ENCODE results near the gene OR10G3. TPM values are rescaled to one million over a fixed set of nuclear protein-coding genes. Genes with fewer than 3 reads are reported as not detected.
A peak's percentile ranks its signal among the peaks of the same experiment; 100 is the strongest.
"Not testable (repeated sequence)": the region's sequence is repeated elsewhere in the genome, so short reads cannot be mapped to it uniquely, and the experiment has no call there.

The OR10G3 gene
- total RNA-seq, 3 donors from 2014 or later, result not detected

GRCh38 chr14:21556378-21557083 lies 23.3 kb downstream of the OR10G3 start:
- no peaks in the 10 kb centered on the region for H3K4me1 ChIP-seq
- intact Hi-C loops (cut with DNase I; ENCODE audit: low total_unique reads), result no loop called here
- DNase-seq (ENCODE audit: low spot score in 2 of 2), result no peak

GRCh38 chr14:21553266-21553665 lies 26.6 kb downstream of the OR10G3 start:
- no peak overlapping the region for H3K4me3 ChIP-seq
- H3K27ac ChIP-seq, result no peak overlapping the region
- H3K9me3 ChIP-seq, result no peaks in the 10 kb centered on the region
- no peaks in the 10 kb centered on the region for H3K36me3 ChIP-seq
- intact Hi-C loops (cut with DNase I; ENCODE audit: low total_unique reads), result no loop called here
- TF ChIP-seq POLR2AphosphoS5 (IDR thresholded peaks at IDR 0.05) (no peak), CTCF (IDR thresholded peaks at IDR 0.05) (no peak), POLR2A (IDR thresholded peaks at IDR 0.05) (no peak)
- no peak for DNase-seq (ENCODE audit: low spot score in 2 of 2)
- H3K27me3 ChIP-seq, result no peaks in the 10 kb centered on the region
- no peaks in the 10 kb centered on the region for H3K4me1 ChIP-seq

More at GRCh38 chr14:21556378-21557083, 23.3 kb downstream of the OR10G3 start:
- TF ChIP-seq POLR2A (IDR thresholded peaks at IDR 0.05), result no peak
- no peak for TF ChIP-seq CTCF (IDR thresholded peaks at IDR 0.05)
- no peak for TF ChIP-seq POLR2AphosphoS5 (IDR thresholded peaks at IDR 0.05)
- no peaks in the 10 kb centered on the region for H3K27me3 ChIP-seq
- H3K4me3 ChIP-seq, result no peak overlapping the region
- H3K27ac ChIP-seq, result peak overlapping the region; percentile 66 to 83
- no peaks in the 10 kb centered on the region for H3K9me3 ChIP-seq
- H3K36me3 ChIP-seq, result no peaks in the 10 kb centered on the region

GRCh38 chr14:21544588-21544987 lies 35.3 kb downstream of the OR10G3 start:
- H3K9me3 ChIP-seq; H3K4me3 ChIP-seq; H3K27ac ChIP-seq; DNase-seq (ENCODE audit: low spot score in 2 of 2); H3K36me3 ChIP-seq; H3K4me1 ChIP-seq; intact Hi-C loops (cut with DNase I; ENCODE audit: low total_unique reads); H3K27me3 ChIP-seq: not testable (repeated sequence)

- TF ChIP-seq POLR2A (IDR thresholded peaks at IDR 0.05), result no peak
- no peak for TF ChIP-seq CTCF (IDR thresholded peaks at IDR 0.05)
- TF ChIP-seq POLR2AphosphoS5 (IDR thresholded peaks at IDR 0.05), result no peak
- Histone ChIP-seq H3K9me3 (no peaks in the 10 kb centered on the region), H3K4me1 (no peaks in the 10 kb centered on the region), H3K4me3 (no peak overlapping the region), H3K36me3 (no peaks in the 10 kb centered on the region), H3K27ac (no peak overlapping the region), H3K27me3 (no peaks in the 10 kb centered on the region)
- intact Hi-C loops (cut with DNase I; ENCODE audit: low total_unique reads), result no loop called here
- DNase-seq (ENCODE audit: low spot score in 2 of 2), result no peak
Observed at GRCh38 chr14:21543963-21544362, 35.9 kb downstream of the OR10G3 start.

- TF ChIP-seq POLR2A (IDR thresholded peaks at IDR 0.05) (no peak), CTCF (IDR thresholded peaks at IDR 0.05) (no peak), POLR2AphosphoS5 (IDR thresholded peaks at IDR 0.05) (no peak)
- Histone ChIP-seq H3K9me3 (no peaks in the 10 kb centered on the region), H3K4me3 (no peak overlapping the region), H3K36me3 (no peaks in the 10 kb centered on the region), H3K27ac (no peak overlapping the region), H3K27me3 (no peaks in the 10 kb centered on the region), H3K4me1 (no peaks in the 10 kb centered on the region)
- no peak for DNase-seq (ENCODE audit: low spot score in 2 of 2)
- intact Hi-C loops (cut with DNase I; ENCODE audit: low total_unique reads), result no loop called here
Observed at GRCh38 chr14:21543521-21543960, 36.3 kb downstream of the OR10G3 start.
